ENCODE measurements around the gene A3GALT2.

DNA sequence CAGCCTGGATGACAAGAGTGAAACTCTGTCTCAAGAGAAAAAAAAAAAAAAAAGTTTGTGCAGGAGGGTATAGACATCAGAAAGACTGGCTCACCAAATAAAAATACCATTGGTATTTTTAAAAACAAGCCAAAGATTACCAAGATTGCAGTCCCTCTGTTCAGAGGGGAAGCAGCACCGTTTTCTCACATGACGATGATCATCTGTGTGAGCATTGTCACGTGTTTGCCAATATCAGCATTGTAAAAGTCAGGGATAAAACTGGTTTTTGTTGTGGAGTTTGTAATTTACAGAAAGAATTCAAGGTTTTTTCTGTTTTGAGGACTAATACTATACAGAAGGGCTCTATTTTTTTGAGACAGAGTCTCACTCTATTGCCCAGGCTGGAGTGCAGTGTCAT is 38.1 kb downstream of the A3GALT2 start:
- TF ChIP-seq, protein P1, sequence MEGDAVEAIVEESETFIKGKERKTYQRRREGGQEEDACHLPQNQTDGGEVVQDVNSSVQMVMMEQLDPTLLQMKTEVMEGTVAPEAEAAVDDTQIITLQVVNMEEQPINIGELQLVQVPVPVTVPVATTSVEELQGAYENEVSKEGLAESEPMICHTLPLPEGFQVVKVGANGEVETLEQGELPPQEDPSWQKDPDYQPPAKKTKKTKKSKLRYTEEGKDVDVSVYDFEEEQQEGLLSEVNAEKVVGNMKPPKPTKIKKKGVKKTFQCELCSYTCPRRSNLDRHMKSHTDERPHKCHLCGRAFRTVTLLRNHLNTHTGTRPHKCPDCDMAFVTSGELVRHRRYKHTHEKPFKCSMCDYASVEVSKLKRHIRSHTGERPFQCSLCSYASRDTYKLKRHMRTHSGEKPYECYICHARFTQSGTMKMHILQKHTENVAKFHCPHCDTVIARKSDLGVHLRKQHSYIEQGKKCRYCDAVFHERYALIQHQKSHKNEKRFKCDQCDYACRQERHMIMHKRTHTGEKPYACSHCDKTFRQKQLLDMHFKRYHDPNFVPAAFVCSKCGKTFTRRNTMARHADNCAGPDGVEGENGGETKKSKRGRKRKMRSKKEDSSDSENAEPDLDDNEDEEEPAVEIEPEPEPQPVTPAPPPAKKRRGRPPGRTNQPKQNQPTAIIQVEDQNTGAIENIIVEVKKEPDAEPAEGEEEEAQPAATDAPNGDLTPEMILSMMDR (IDR thresholded peaks at IDR 0.05), result no peak
- TF ChIP-seq POLR2AphosphoS5 (IDR thresholded peaks at IDR 0.05), result no peak
- TF ChIP-seq EP300 (IDR thresholded peaks at IDR 0.05), result no peak

All from stomach (tissue), 4 donors.